Measurements from ENCODE around the gene CSAG1. TPM values are rescaled to one million over a fixed set of nuclear protein-coding genes. Genes with fewer than 3 reads are reported as not detected.
"Not testable (repeated sequence)": the region's sequence is repeated elsewhere in the genome, so short reads cannot be mapped to it uniquely, and the experiment has no call there.

The CSAG1 gene, protein sequence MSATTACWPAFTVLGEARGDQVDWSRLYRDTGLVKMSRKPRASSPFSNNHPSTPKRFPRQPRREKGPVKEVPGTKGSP
- total RNA-seq = not detected

DNA sequence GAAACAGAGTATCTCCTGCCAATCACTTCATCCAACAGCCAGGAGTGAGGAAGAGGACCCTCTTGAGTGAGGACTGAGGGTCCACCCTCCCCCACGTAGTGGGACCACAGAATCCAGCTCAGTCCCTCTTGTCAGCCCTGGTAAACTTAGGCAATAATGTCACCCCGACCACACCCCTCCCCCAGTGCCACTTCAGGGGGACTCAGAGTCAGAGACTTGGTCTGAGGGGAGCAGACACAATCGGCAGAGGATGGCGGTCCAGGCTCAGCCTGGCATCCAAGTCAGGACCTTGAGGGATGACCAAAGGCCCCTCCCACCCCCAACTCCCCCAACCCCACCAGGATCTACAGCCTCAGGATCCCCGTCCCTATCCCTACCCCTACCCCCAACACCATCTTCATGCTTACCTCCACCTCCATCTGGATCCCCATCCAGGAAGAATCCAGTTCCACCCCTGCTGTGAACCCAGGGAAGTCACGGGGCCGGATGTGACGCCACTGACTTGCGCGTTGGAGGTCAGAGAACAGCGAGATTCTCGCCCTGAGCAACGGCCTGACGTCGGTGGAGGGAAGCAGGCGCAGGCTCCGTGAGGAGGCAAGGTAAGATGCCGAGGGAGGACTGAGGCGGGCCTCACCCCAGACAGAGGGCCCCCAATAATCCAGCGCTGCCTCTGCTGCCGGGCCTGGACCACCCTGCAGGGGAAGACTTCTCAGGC lies at the start of gene CSAG1, which contains the start of gene MAGEA12:
Gene CSAG1, minus strand, starts transcription at position 461 of the 715 bp plus-strand sequence. CDS start 1,261 bp downstream, outside the sequence.
Gene MAGEA12, plus strand, starts transcription at position 497 of the 715 bp plus-strand sequence. CDS start 2,405 bp downstream, outside the sequence.
- TF ChIP-seq, protein P1, sequence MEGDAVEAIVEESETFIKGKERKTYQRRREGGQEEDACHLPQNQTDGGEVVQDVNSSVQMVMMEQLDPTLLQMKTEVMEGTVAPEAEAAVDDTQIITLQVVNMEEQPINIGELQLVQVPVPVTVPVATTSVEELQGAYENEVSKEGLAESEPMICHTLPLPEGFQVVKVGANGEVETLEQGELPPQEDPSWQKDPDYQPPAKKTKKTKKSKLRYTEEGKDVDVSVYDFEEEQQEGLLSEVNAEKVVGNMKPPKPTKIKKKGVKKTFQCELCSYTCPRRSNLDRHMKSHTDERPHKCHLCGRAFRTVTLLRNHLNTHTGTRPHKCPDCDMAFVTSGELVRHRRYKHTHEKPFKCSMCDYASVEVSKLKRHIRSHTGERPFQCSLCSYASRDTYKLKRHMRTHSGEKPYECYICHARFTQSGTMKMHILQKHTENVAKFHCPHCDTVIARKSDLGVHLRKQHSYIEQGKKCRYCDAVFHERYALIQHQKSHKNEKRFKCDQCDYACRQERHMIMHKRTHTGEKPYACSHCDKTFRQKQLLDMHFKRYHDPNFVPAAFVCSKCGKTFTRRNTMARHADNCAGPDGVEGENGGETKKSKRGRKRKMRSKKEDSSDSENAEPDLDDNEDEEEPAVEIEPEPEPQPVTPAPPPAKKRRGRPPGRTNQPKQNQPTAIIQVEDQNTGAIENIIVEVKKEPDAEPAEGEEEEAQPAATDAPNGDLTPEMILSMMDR (IDR thresholded peaks at IDR 0.05) = no peak
- Histone ChIP-seq H3K4me3 (no peak within 1 kb of the TSS), H3K4me1 (no peaks in the 10 kb centered on the region), H3K27ac (no peak within 1 kb of the TSS), H3K27me3 (no peaks in the 10 kb centered on the region), H3K36me3 (no peaks in the 10 kb centered on the region), H3K9me3 (no peaks in the 10 kb centered on the region)
- no peak for DNase-seq (ENCODE audit: low spot score in 2 of 2)
- intact Hi-C loops (cut with DNase I) = no loop called here

DNA sequence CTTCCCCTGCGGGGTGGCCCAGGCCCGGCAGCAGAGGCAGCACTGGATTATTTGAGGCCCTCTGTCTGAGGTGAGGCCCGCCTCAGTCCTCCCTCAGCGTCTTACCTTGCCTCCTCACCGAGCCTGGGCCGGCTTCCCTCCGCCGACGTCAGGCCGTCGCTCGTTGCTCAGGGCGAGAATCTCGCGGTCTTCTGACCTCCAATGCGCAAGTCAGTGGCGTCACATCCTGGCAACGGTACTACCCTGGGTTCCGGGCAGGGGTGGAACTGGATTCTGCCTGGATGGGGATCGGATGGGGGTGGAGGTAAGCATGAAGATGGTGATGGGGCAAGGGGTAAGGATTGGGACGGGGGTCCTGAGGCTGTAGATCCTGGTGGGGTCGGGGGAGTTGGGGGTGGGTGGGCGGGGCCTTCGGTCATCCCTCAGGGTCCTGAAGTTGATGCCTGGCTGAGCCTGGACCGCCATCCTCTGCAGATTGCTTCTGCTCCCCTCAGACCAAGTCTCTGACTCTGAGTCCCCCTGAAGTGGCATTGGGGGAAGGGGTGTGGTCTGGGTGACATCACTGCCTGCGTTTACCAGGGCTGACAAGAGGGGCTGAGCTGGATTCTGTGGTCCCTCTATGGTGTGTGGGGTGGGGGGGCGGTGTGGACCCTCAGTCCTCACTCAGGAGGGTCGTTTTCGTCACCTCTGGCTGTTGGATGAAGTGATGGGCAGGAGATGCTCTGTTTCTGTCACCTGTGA lies 36.2 kb upstream of the CSAG1 start, which contains the start of gene MAGEA6:
Gene MAGEA6, minus strand, starts transcription at position 141 of the 741 bp plus-strand sequence. CDS start 2,039 bp downstream, outside the sequence.
- H3K4me3 ChIP-seq; H3K27me3 ChIP-seq; DNase-seq (ENCODE audit: low spot score in 2 of 2); H3K36me3 ChIP-seq; H3K27ac ChIP-seq; H3K4me1 ChIP-seq; intact Hi-C loops (cut with DNase I); H3K9me3 ChIP-seq: not testable (repeated sequence)

DNA sequence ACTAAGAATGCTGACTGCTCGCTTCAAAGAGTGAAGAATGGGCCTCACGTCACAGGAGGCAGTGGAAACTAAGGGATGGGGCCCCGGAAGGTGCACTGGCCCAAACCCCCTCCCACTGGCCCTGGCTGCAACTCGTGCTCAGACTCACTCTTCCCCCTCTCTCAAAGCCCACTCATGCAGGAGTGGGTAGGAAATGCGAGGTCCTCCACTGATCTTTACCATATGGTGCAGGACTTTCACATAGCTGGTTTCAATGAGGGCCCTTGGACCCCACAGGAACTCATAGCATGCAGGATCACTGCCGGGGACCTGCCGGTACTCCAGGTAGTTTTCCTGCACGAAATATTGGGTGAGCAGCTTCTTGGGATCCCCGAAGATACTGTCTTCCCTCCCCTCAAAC lies 33.0 kb upstream of the CSAG1 start:
- H3K36me3 ChIP-seq; H3K4me1 ChIP-seq; H3K27me3 ChIP-seq; intact Hi-C loops (cut with DNase I); H3K4me3 ChIP-seq; H3K9me3 ChIP-seq; H3K27ac ChIP-seq: not testable (repeated sequence)
- peak in 1 of 2 donors; percentile 18 for DNase-seq (ENCODE audit: low spot score in 2 of 2)

DNA sequence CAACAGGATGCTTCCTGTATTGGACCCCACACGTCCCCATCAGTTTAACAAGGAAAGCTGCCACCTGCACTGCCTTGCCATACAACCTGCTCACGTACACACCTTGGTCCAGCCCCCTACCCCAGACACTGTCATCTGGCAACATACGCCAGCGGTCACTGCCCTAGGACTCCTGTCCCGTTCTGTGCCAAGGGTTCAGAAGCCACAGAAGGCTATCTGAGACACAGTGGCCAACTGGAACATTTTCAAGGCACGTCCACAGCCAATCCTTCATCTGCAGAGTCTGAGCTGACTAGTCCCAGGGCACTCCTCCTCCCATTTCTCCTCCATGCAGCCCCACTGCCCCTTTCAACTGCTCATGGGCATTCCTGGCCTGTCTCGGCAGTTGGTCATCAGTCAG lies 28.1 kb upstream of the CSAG1 start:
- H3K27me3 ChIP-seq; H3K4me1 ChIP-seq; H3K4me3 ChIP-seq; H3K9me3 ChIP-seq; DNase-seq (ENCODE audit: low spot score in 2 of 2); H3K36me3 ChIP-seq; intact Hi-C loops (cut with DNase I); H3K27ac ChIP-seq: not testable (repeated sequence)

DNA sequence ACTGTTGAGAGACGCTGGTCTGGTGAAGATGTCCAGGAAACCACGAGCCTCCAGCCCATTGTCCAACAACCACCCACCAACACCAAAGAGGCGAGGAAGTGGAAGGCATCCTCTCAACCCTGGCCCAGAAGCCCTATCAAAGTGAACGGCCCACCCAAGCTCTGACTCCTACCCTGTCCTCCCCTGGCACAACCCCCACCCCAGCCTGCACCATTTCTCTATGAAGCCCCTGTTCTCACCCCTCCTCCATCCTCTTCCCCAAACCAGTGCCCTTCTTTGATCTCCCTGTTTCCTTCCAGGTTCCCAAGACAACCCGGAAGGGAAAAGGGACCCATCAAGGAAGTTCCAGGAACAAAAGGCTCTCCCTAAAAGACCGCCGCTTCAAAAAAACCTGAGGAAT lies 26.0 kb upstream of the CSAG1 start:
- H3K4me3 ChIP-seq; H3K4me1 ChIP-seq; intact Hi-C loops (cut with DNase I); H3K36me3 ChIP-seq; H3K27ac ChIP-seq; H3K9me3 ChIP-seq; H3K27me3 ChIP-seq; DNase-seq (ENCODE audit: low spot score in 2 of 2): not testable (repeated sequence)

DNA sequence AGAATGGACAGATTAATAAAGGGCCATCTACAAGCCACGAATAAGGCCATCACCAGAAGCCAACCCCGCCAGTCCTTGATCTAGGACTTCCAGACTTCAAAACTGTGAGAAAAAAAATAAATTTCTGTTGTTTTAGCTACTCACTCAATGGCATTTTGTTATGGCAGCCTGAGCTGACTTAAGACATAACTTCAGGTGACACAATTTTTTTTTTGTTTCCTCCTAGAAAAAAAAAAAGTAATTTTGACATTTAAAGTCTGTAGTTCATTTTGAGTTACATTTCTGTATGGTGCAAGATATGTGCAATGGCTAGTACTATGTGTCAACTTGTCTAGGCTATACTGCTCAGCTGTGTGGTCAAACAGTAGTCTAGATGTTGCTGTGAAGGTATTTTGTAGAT lies 25.4 kb upstream of the CSAG1 start, which contains the start of gene CSAG3:
Gene CSAG3, plus strand, starts transcription at position 301 of the 400 bp plus-strand sequence.
- H3K27ac ChIP-seq; DNase-seq (ENCODE audit: low spot score in 2 of 2); H3K4me1 ChIP-seq; H3K36me3 ChIP-seq; H3K9me3 ChIP-seq; intact Hi-C loops (cut with DNase I); H3K4me3 ChIP-seq; H3K27me3 ChIP-seq: not testable (repeated sequence)

DNA sequence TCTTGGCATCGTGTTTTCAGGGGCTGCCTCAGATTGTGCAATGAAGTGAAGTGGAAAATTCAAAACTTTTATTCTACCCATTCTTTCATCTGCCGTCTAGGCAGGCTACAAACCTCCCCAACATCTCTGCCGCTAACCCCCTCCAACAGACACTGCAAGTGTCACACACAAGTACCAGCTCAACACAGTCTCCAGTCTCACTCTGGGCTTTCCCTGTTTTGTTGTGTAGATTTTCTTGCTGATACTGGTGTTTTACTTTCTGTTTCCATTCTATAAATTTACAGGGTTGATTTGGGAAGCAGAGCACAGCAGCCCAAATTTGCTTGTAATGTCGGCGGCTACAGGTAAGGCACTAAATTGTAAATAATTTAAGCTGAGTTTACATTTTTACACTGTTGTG lies 21.4 kb upstream of the CSAG1 start:
- H3K4me1 ChIP-seq; DNase-seq (ENCODE audit: low spot score in 2 of 2); H3K27ac ChIP-seq; intact Hi-C loops (cut with DNase I); H3K9me3 ChIP-seq; H3K4me3 ChIP-seq; H3K36me3 ChIP-seq; H3K27me3 ChIP-seq: not testable (repeated sequence)

DNA sequence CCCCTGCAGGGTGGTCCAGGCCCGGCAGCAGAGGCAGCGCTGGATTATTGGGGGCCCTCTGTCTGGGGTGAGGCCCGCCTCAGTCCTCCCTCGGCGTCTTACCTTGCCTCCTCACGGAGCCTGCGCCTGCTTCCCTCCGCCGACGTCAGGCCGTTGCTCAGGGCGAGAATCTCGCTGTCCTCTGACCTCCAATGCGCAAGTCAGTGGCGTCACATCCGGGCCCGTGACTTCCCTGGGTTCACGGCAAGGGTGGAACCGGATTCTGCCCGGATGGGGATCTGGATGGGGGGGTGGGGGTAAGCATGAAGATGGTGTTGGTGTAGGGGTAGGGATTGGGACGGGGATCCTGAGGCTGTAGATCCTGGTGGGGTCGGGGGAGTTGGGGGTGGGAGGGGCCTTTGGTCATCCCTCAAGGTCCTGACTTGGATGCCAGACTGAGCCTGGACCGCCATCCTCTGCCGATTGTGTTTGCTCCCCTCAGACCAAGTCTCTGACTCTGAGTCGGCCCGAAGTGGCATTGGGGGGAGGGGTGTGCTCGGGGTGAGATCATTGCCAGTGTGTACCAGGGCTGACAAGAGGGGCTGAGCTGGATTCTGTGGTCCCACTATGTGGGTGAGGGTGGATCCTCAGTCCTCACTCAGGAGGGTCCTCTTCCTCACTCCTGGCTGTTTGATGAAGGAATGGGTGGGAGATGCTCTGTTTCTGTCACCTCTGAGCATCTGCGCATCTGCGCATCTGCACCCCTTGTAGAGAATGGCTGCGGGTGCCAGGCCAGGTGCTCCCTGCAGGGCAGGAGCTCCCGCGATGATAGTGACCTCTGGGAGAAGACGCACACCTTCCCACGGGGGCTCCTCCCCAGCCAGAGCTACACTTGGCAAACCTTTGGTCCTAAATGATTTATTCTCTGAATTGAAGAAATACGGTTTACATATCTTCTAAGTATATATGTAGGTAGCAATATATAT lies 20.4 kb upstream of the CSAG1 start, which contains the start of gene MAGEA2:
Gene MAGEA2, minus strand, starts transcription at position 157 of the 965 bp plus-strand sequence. CDS start 2,479 bp downstream, outside the sequence.
- H3K36me3 ChIP-seq; intact Hi-C loops (cut with DNase I); DNase-seq (ENCODE audit: low spot score in 2 of 2); H3K27ac ChIP-seq; H3K27me3 ChIP-seq; H3K4me3 ChIP-seq; H3K9me3 ChIP-seq; H3K4me1 ChIP-seq: not testable (repeated sequence)

All from ascending aorta (tissue), 2 donors.